ENCODE measurements around the gene CRYBG3. TPM values are rescaled to one million over a fixed set of nuclear protein-coding genes. Genes with fewer than 3 reads are reported as not detected.

The CRYBG3 gene
- total RNA-seq, 2 experiments from 2014 or later, result 2.2 to 2.4 TPM

DNA sequence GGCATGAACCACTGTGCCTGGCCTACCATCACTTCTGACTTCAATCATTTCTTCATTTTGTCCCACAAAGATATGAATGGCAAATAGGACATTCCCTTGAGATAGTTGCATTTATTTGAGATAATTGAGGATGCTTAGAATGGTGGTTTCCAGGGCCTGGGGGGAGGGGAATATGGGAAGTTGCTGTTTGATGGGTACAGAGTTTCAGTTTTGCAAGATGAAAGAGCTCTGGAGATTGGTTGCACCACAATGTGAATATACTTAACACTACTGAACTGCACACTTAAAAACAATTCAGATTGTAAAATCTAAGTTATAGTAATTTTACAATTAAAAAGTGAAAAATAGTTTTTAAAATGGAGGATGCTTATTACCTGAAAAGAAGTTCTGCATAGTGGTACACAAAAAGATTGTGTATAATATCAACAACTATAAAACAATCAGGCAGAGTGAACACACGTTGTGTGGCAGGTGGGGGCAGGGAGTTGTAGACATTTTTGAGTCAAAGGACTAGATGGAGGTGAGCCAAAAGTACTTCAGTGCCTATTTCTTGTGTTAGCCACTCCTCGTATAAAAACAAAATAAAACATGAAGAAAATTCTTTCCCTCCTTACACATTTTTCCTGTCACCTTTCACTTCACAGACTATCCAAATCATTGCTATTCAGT is 168.9 kb downstream of the CRYBG3 start:
- peak overlapping the region; percentile 27 for H3K4me3 ChIP-seq (ENCODE audit: low read length)

DNA sequence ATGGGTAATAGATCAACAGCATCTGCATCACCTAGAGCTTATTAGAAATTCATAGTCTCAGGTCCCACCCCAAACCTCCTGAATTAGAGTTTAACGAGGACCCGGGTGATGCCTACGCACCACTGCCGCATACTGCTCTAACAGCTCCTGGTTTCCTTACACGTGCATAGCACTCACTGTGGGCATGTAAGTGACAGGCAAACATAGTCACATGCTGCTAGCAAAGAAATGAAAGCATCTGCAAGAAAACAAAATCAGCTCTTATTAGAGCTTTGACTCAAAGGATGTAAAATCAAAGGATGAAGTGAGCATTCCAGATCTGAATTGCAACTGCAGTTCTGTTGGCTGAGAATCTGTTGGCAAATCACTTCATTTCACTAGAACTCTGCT is 169.5 kb downstream of the CRYBG3 start:
- H3K4me1 ChIP-seq (ENCODE audit: insufficient read depth, low read length), result peaks cover 12% of the 10 kb centered on the region
- no peaks in the 10 kb centered on the region for H3K36me3 Mint-ChIP-seq (ENCODE audit: low read depth)
- peaks cover 36% of the 10 kb centered on the region for H3K4me1 Mint-ChIP-seq (ENCODE audit: low read depth)
- peak overlapping the region; percentile 77 for H3K4me3 Mint-ChIP-seq
- H3K27me3 Mint-ChIP-seq, result no peaks in the 10 kb centered on the region
- no peaks in the 10 kb centered on the region for H3K9me3 ChIP-seq (ENCODE audit: control insufficient read depth in 1 of 2, insufficient read depth in 1 of 2, low read length in 2 of 2)
- CTCF ChIA-PET, result interaction anchor here (0.7 kb wide), 1 partner anchor 170 kb away, joined by 3 read pairs; the partner anchor contains the start of gene CRYBG3
- peak overlapping the region; percentile 27 for H3K4me3 ChIP-seq (ENCODE audit: low read length)
- peak overlapping the region in 1 of 2 donors; percentile 33 for H3K27ac ChIP-seq (ENCODE audit: low read depth in 1 of 2, low read length in 2 of 2)
- ATAC-seq (ENCODE audit: poor library complexity) (peak; percentile 98), DNase-seq (peak in 7 of 14 experiments; percentile 6 to 57 (median 43))
- intact Hi-C loops (cut with DNase I, micrococcal nuclease), result no loop called here
- no peaks in the 10 kb centered on the region for H3K36me3 ChIP-seq (ENCODE audit: insufficient read depth, low read length)
- H3K9me3 Mint-ChIP-seq, result no peaks in the 10 kb centered on the region
- no peaks in the 10 kb centered on the region for H3K27me3 ChIP-seq (ENCODE audit: control insufficient read depth in 1 of 2, insufficient read depth in 2 of 2, low read length in 2 of 2)
- TF ChIP-seq, protein P1, sequence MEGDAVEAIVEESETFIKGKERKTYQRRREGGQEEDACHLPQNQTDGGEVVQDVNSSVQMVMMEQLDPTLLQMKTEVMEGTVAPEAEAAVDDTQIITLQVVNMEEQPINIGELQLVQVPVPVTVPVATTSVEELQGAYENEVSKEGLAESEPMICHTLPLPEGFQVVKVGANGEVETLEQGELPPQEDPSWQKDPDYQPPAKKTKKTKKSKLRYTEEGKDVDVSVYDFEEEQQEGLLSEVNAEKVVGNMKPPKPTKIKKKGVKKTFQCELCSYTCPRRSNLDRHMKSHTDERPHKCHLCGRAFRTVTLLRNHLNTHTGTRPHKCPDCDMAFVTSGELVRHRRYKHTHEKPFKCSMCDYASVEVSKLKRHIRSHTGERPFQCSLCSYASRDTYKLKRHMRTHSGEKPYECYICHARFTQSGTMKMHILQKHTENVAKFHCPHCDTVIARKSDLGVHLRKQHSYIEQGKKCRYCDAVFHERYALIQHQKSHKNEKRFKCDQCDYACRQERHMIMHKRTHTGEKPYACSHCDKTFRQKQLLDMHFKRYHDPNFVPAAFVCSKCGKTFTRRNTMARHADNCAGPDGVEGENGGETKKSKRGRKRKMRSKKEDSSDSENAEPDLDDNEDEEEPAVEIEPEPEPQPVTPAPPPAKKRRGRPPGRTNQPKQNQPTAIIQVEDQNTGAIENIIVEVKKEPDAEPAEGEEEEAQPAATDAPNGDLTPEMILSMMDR (IDR thresholded peaks at IDR 0.05), result no peak
- H3K27ac Mint-ChIP-seq, result peak overlapping the region; percentile 83
- POLR2A ChIA-PET, result interaction anchor here (0.5 to 1.9 kb wide), 5 partner anchors 12 to 701 kb away, joined by 3 to 16 read pairs (median 5); partner anchors contain the start of genes CRYBG3 and RIOX2

More for the DNA sequence above, 168.9 kb downstream of the CRYBG3 start:
- no peaks in the 10 kb centered on the region for H3K9me3 Mint-ChIP-seq
- Histone ChIP-seq H3K27me3 (ENCODE audit: control insufficient read depth in 1 of 2, insufficient read depth in 2 of 2, low read length in 2 of 2) (no peaks in the 10 kb centered on the region), H3K9me3 (ENCODE audit: control insufficient read depth in 1 of 2, insufficient read depth in 1 of 2, low read length in 2 of 2) (no peaks in the 10 kb centered on the region), H3K36me3 (ENCODE audit: insufficient read depth, low read length) (no peaks in the 10 kb centered on the region), H3K27ac (ENCODE audit: low read depth in 1 of 2, low read length in 2 of 2) (peak overlapping the region in 1 of 2 donors; percentile 33), H3K4me1 (ENCODE audit: insufficient read depth, low read length) (peaks cover 12% of the 10 kb centered on the region)
- H3K36me3 Mint-ChIP-seq (ENCODE audit: low read depth), result no peaks in the 10 kb centered on the region
- ChIA-PET CTCF (no interaction called here), POLR2A (interaction anchor here (0.5 to 1.9 kb wide), 5 partner anchors 13 to 702 kb away, joined by 3 to 16 read pairs (median 5); partner anchors contain the start of genes CRYBG3 and RIOX2)
- DNase-seq (peak in 3 of 14 experiments; percentile 26 to 33 (median 27)), ATAC-seq (ENCODE audit: poor library complexity) (peak; percentile 7)
- TF ChIP-seq, protein P1 (IDR thresholded peaks at IDR 0.05), result no peak
- H3K27ac Mint-ChIP-seq, result peak overlapping the region; percentile 83
- peaks cover 36% of the 10 kb centered on the region for H3K4me1 Mint-ChIP-seq (ENCODE audit: low read depth)
- no peaks in the 10 kb centered on the region for H3K27me3 Mint-ChIP-seq
- peak overlapping the region; percentile 77 for H3K4me3 Mint-ChIP-seq
- intact Hi-C loops (cut with DNase I, micrococcal nuclease), result no loop called here

DNA sequence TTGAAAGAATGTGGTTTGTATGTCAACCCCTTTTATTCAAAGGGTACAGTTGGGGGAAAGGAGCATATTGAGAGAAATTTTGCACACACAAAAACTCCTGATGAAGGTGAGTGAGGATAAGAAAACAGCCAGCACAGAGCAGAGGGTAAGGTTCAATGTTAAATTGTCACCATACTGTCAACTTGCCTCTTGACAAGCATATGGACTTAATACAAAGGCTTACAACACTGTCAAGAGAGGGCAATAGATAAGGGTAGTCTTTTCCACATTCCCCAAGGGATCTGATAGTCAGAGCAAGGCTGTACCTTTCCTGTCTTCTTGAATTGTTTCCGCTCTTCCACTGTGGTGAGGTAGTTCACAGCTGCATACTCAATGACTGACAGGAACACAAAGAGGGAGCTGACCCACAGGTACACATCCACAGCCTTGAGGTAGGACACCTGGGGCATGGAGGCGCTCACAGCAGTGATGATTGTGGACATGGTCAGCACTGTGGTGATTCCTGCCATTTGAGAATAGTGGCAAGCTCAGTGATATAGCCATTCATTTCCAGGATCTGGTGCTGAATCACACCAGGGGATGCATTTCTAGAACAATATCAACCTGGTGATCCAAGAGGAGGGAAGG is 170.8 kb downstream of the CRYBG3 start:
- Histone ChIP-seq H3K4me1 (ENCODE audit: insufficient read depth, low read length) (peaks cover 12% of the 10 kb centered on the region), H3K9me3 (ENCODE audit: control insufficient read depth in 1 of 2, insufficient read depth in 1 of 2, low read length in 2 of 2) (no peaks in the 10 kb centered on the region), H3K36me3 (ENCODE audit: insufficient read depth, low read length) (no peaks in the 10 kb centered on the region), H3K27me3 (ENCODE audit: control insufficient read depth in 1 of 2, insufficient read depth in 2 of 2, low read length in 2 of 2) (no peaks in the 10 kb centered on the region), H3K27ac (ENCODE audit: low read depth in 1 of 2, low read length in 2 of 2) (no peak overlapping the region), H3K4me3 (ENCODE audit: low read length) (no peak overlapping the region)
- intact Hi-C loops (cut with DNase I, micrococcal nuclease), result no loop called here
- TF ChIP-seq, protein P1 (IDR thresholded peaks at IDR 0.05), result no peak
- ChIA-PET CTCF (no interaction called here), POLR2A (no interaction called here)
- Mint-ChIP-seq H3K9me3 (no peaks in the 10 kb centered on the region), H3K27ac (no peak overlapping the region), H3K4me3 (no peak overlapping the region), H3K4me1 (ENCODE audit: low read depth) (peaks cover 36% of the 10 kb centered on the region), H3K27me3 (no peaks in the 10 kb centered on the region), H3K36me3 (ENCODE audit: low read depth) (no peaks in the 10 kb centered on the region)
- DNase-seq (no peak), ATAC-seq (ENCODE audit: poor library complexity) (no peak)
